Osteocyte (in vitro differentiated cells): Measurements from ENCODE around the gene ARAP1. TPM values are rescaled to one million over a fixed set of nuclear protein-coding genes. Genes with fewer than 3 reads are reported as not detected.

ENCODE experiments used
- DNase-seq: peaks from one replicate; pipeline ENCODE4 v3.0.0; 2021; ENCODE audit warnings: mixed read lengths; ENCODE audit not compliant: unreplicated experiment; ENCODE audit errors: extremely low spot score
- H3K27ac Mint-ChIP-seq: one replicate; pipeline ENCODE4 v1.8.0; 2021; ENCODE audit warnings: mild to moderate bottlenecking, mixed read lengths; ENCODE audit not compliant: unreplicated experiment
- H3K27me3 Mint-ChIP-seq: one replicate; pipeline ENCODE4 v1.8.0; 2021; ENCODE audit warnings: mixed read lengths; ENCODE audit not compliant: unreplicated experiment
- H3K36me3 Mint-ChIP-seq: one replicate; pipeline ENCODE4 v1.8.0; 2021; ENCODE audit warnings: mixed read lengths; ENCODE audit not compliant: unreplicated experiment
- H3K4me1 Mint-ChIP-seq: one replicate; pipeline ENCODE4 v1.8.0; 2021; ENCODE audit warnings: mixed read lengths; ENCODE audit not compliant: unreplicated experiment
- H3K4me3 Mint-ChIP-seq: one replicate; pipeline ENCODE4 v1.8.0; 2021; ENCODE audit warnings: mild to moderate bottlenecking, moderate library complexity, mixed read lengths; ENCODE audit not compliant: unreplicated experiment
- H3K9me3 Mint-ChIP-seq: one replicate; pipeline ENCODE4 v1.8.0; 2021; ENCODE audit warnings: mixed read lengths; ENCODE audit not compliant: unreplicated experiment
- CTCF ChIP-seq: fragments of 200-600 bp; sonication (generic); IDR thresholded peaks from 2 replicates; pipeline ENCODE4 v1.5.0; 2021; ENCODE audit warnings: antibody characterized with exemption, mild to moderate bottlenecking, moderate library complexity
- long read RNA-seq: library from polyadenylated mRNA; unstranded; transcript quantifications from one replicate; pipeline ENCODE4 v2.0.0, GENCODE V29; 2021
- total RNA-seq: library from RNA; stranded (reverse); gene quantifications from 2 replicates; pipeline ENCODE4 v1.2.1, GENCODE V29; 2021

ARAP1 gene
- total RNA-seq = 61.9 and 64.2 TPM in 2 replicates
- long read RNA-seq, partial matches to known transcripts = 21 of 26 reads
- long read RNA-seq, other reads (novel, unspliced or antisense) = 5 of 26 reads

GRCh38 chr11:72752088-72752914 lies at the start of gene ARAP1:
Gene ARAP1, minus strand, starts transcription at chr11:72752408. Its CDS starts 25,280 bp downstream, at chr11:72727128.
- no peak for DNase-seq
- Mint-ChIP-seq H3K4me1 (peaks cover 17% of the 10 kb centered on the region), H3K36me3 (peaks cover 10% of the 10 kb centered on the region), H3K27ac (peak within 1 kb of the TSS; percentile 83), H3K27me3 (no peaks in the 10 kb centered on the region), H3K4me3 (peak within 1 kb of the TSS; percentile 87), H3K9me3 (no peaks in the 10 kb centered on the region)
- no peak for TF ChIP-seq CTCF

- no peak for TF ChIP-seq CTCF
- Mint-ChIP-seq H3K9me3 (no peaks in the 10 kb centered on the region), H3K36me3 (no peaks in the 10 kb centered on the region), H3K27ac (no peak overlapping the region), H3K4me3 (no peak overlapping the region), H3K27me3 (no peaks in the 10 kb centered on the region), H3K4me1 (peaks cover 5% of the 10 kb centered on the region)
- DNase-seq = no peak
Measured at GRCh38 chr11:72799441-72799840, 47.2 kb upstream of the ARAP1 start.

- no peak overlapping the region for H3K4me3 Mint-ChIP-seq
- no peaks in the 10 kb centered on the region for H3K36me3 Mint-ChIP-seq
- TF ChIP-seq CTCF = no peak
- no peak overlapping the region for H3K27ac Mint-ChIP-seq
- H3K9me3 Mint-ChIP-seq = no peaks in the 10 kb centered on the region
- no peaks in the 10 kb centered on the region for H3K27me3 Mint-ChIP-seq
- DNase-seq = no peak
- peaks cover 12% of the 10 kb centered on the region for H3K4me1 Mint-ChIP-seq
Measured at GRCh38 chr11:72798361-72798760, 46.2 kb upstream of the ARAP1 start.

- Mint-ChIP-seq H3K36me3 (no peaks in the 10 kb centered on the region), H3K27ac (peak within 1 kb of the TSS; percentile 99), H3K4me3 (peak within 1 kb of the TSS; percentile 99), H3K4me1 (peaks cover 37% of the 10 kb centered on the region), H3K9me3 (no peaks in the 10 kb centered on the region), H3K27me3 (no peaks in the 10 kb centered on the region)
- peak; percentile 98 for DNase-seq
- TF ChIP-seq CTCF = no peak
Measured at GRCh38 chr11:72793425-72794367, 41.5 kb upstream of the ARAP1 start, which contains the start of gene STARD10. Gene STARD10, minus strand, starts transcription at chr11:72794047. Its CDS starts 12,866 bp downstream, at chr11:72781181.
